OCI-LY7 (cell line): ENCODE measurements around the gene FAH. TPM values are rescaled to one million over a fixed set of nuclear protein-coding genes. Genes with fewer than 3 reads are reported as not detected.
"Not testable (repeated sequence)": the region's sequence is repeated elsewhere in the genome, so short reads cannot be mapped to it uniquely, and the experiment has no call there.

ENCODE experiments used
- BruUV-seq: library from RNA; stranded (reverse); fragments of 400-500 nt; replicated peaks from 2 replicates; lab custom pipeline; 2021; lab: Mats Ljungman, UMichigan
- CTCF ChIA-PET: fragments of 300-600 bp; sonication (Branson Sonifier 250); formaldehyde crosslinking; loops from one replicate; lab custom pipeline; 2022; ENCODE audit warnings: antibody characterized with exemption; ENCODE audit not compliant: unreplicated experiment; lab: Charles Lee
- POLR2A ChIA-PET: fragments of 300-600 bp; sonication (Branson Sonifier 250); formaldehyde crosslinking; loops from one replicate; lab custom pipeline; 2022; ENCODE audit warnings: antibody characterized with exemption; lab: Charles Lee
- DNase-seq: peaks from one replicate; pipeline ENCODE4 v3.0.0-alpha.2; 2015; ENCODE audit warnings: low spot score
- H2AFZ ChIP-seq: fragments of 200-600 bp; sonication (generic), shearing (Covaris generic); 2 replicates; pipeline ENCODE4 v1.6.1; 2014; ENCODE audit warnings: mild to moderate bottlenecking, antibody characterized with exemption, low read length, moderate library complexity
- H3K27ac ChIP-seq: fragments of 200-600 bp; sonication (generic); 2 replicates; pipeline ENCODE4 v1.5.1; 2014; ENCODE audit warnings: mixed run types, low read depth, mild to moderate bottlenecking, moderate library complexity, low read length, inconsistent platforms; ENCODE audit not compliant: poor library complexity, severe bottlenecking
- H3K36me3 ChIP-seq: fragments of 200-600 bp; sonication (generic); 2 replicates; pipeline ENCODE4 v1.6.1; 2014; ENCODE audit warnings: mild to moderate bottlenecking, antibody characterized with exemption, low read length, moderate library complexity, mixed read lengths; ENCODE audit not compliant: insufficient read depth
- H3K4me1 ChIP-seq: fragments of 200-600 bp; sonication (generic); 2 replicates; pipeline ENCODE4 v1.5.1; 2014; ENCODE audit warnings: mild to moderate bottlenecking, low read length; ENCODE audit not compliant: insufficient read depth, poor library complexity, severe bottlenecking
- H3K4me2 ChIP-seq: fragments of 200-600 bp; sonication (generic); 2 replicates; pipeline ENCODE4 v1.6.1; 2014; ENCODE audit warnings: mild to moderate bottlenecking, low read length
- H3K4me3 ChIP-seq: fragments of 200-600 bp; sonication (generic); 2 replicates; pipeline ENCODE4 v1.5.1; 2014; ENCODE audit warnings: mild to moderate bottlenecking, low read depth, low read length; ENCODE audit not compliant: poor library complexity, severe bottlenecking
- H3K79me2 ChIP-seq: fragments of 200-600 bp; sonication (generic); 2 replicates; pipeline ENCODE4 v1.6.1; 2016; ENCODE audit warnings: low read depth, mild to moderate bottlenecking, low read length, moderate library complexity, mixed read lengths; ENCODE audit not compliant: insufficient read depth
- H3K9me2 ChIP-seq: fragments of 200-600 bp; sonication (generic); 2 replicates; pipeline ENCODE4 v1.6.1; 2016; ENCODE audit warnings: mild to moderate bottlenecking, low read length, mixed read lengths; ENCODE audit not compliant: insufficient read depth
- H3K9me3 ChIP-seq: fragments of 200-600 bp; sonication (generic); 2 replicates; pipeline ENCODE4 v1.6.1; 2014; ENCODE audit warnings: mild to moderate bottlenecking, mixed run types, low read length, mixed read lengths
- H4K20me1 ChIP-seq: fragments of 200-600 bp; sonication (generic); 2 replicates; pipeline ENCODE4 v1.6.1; 2014; ENCODE audit warnings: mild to moderate bottlenecking, antibody characterized with exemption, low read length, moderate library complexity, mixed read lengths; ENCODE audit not compliant: insufficient read depth
- CTCF ChIP-seq: fragments of 200-600 bp; sonication (generic); conservative IDR thresholded peaks from 2 replicates; pipeline ENCODE4 v1.5.1; 2014; ENCODE audit warnings: mild to moderate bottlenecking, antibody characterized with exemption, low read length, moderate library complexity, mixed read lengths
- EZH2phosphoT487 ChIP-seq: fragments of 200-600 bp; sonication (generic); IDR thresholded peaks from 2 replicates; pipeline ENCODE4 v1.6.1; 2018; ENCODE audit warnings: low read depth, borderline replicate concordance, mild to moderate bottlenecking, mixed run types, antibody characterized with exemption, low read length, moderate library complexity, mixed read lengths
- intact Hi-C: fragments of 100-400 bp; cut with micrococcal nuclease; formaldehyde crosslinking; loops from one replicate; pipeline ENCODE4 v1.10.0; 2022; ENCODE audit not compliant: unreplicated experiment
- total RNA-seq, 2 experiments: library from RNA; depleted of rRNA in 1 of 2; stranded (reverse); fragments of >200 nt in 1 of 2; shearing (Covaris generic) in 1 of 2; gene quantifications; 2 replicates each; pipeline ENCODE4 v1.2.3, GENCODE V29; 2014 to 2022

FAH gene
- total RNA-seq, 2 experiments from 2014 or later = 9.4 to 18.4 TPM

GRCh38 chr15:80155001-80155377 lies 2.2 kb downstream of the FAH start:
- peaks cover 22% of the 10 kb centered on the region for H3K4me1 ChIP-seq
- H3K4me2 ChIP-seq = no peak overlapping the region
- H2AFZ ChIP-seq = no peak overlapping the region
- no peak overlapping the region for H3K27ac ChIP-seq
- no peaks in the 10 kb centered on the region for H3K9me3 ChIP-seq
- H3K4me3 ChIP-seq = no peak overlapping the region
- DNase-seq = no peak
- TF ChIP-seq CTCF (no peak), EZH2phosphoT487 (no peak)
- intact Hi-C loops = loop anchor here (10.0 kb wide), 1 partner anchor 260 kb away; the partner anchor contains the start of gene MTHFS
- BruUV-seq = no TSS peak
- POLR2A ChIA-PET = interaction anchor here (0.6 kb wide), 1 partner anchor 99 kb away, joined by 3 read pairs; no protein-coding TSS in a partner anchor
- no peaks in the 10 kb centered on the region for H3K79me2 ChIP-seq
- CTCF ChIA-PET = no interaction called here
- no peaks in the 10 kb centered on the region for H4K20me1 ChIP-seq
- H3K9me2 ChIP-seq = no peaks in the 10 kb centered on the region
- H3K36me3 ChIP-seq = no peaks in the 10 kb centered on the region

- H2AFZ ChIP-seq = not testable (repeated sequence)
Measured at GRCh38 chr15:80155378-80156175, 2.8 kb downstream of the FAH start.

GRCh38 chr15:80156176-80156720 lies 3.4 kb downstream of the FAH start:
- Histone ChIP-seq H3K27ac (no peak overlapping the region), H3K4me3 (no peak overlapping the region), H3K9me3 (no peaks in the 10 kb centered on the region), H3K36me3 (no peaks in the 10 kb centered on the region), H3K79me2 (no peaks in the 10 kb centered on the region), H4K20me1 (no peaks in the 10 kb centered on the region), H3K4me2 (no peak overlapping the region), H3K4me1 (peaks cover 34% of the 10 kb centered on the region), H3K9me2 (no peaks in the 10 kb centered on the region), H2AFZ (no peak overlapping the region)
- DNase-seq = no peak
- CTCF ChIA-PET = no interaction called here
- intact Hi-C loops = loop anchor here (10.0 kb wide), 1 partner anchor 261 kb away; the partner anchor contains the start of gene MTHFS
- POLR2A ChIA-PET = interaction anchor here (0.5 kb wide), 1 partner anchor 941 kb away, joined by 5 read pairs; no protein-coding TSS in a partner anchor
- TF ChIP-seq EZH2phosphoT487 (no peak), CTCF (no peak)
- BruUV-seq = no TSS peak

More at GRCh38 chr15:80155378-80156175, 2.8 kb downstream of the FAH start:
- H3K36me3 ChIP-seq, CTCF ChIA-PET, DNase-seq, H3K27ac ChIP-seq, H3K4me3 ChIP-seq, H3K79me2 ChIP-seq, H3K9me3 ChIP-seq, BruUV-seq, POLR2A ChIA-PET, H3K4me2 ChIP-seq, H3K9me2 ChIP-seq, H4K20me1 ChIP-seq: not testable (repeated sequence)
- H3K4me1 ChIP-seq = peaks cover 28% of the 10 kb centered on the region
- intact Hi-C loops = loop anchor here (10.0 kb wide), 1 partner anchor 261 kb away; the partner anchor contains the start of gene MTHFS
